Parathyroid adenoma (tissue), 2 donors: ENCODE results near the gene DUXB.
A peak's percentile ranks its signal among the peaks of the same experiment; 100 is the strongest.

Experiments used
- H2AFZ ChIP-seq: fragments of 300-600 bp; sonication (generic); one replicate; pipeline ENCODE4 v1.7.0; 2017; ENCODE audit warnings: antibody characterized with exemption, mild to moderate bottlenecking
- H3K27ac ChIP-seq: fragments of 300-600 bp; sonication (generic); one replicate; pipeline ENCODE4 v1.7.0; 2017
- H3K27me3 ChIP-seq: fragments of 300-600 bp; sonication (generic); one replicate; pipeline ENCODE4 v1.7.0; 2017; ENCODE audit warnings: low read length; ENCODE audit not compliant: control insufficient read depth, insufficient read depth
- H3K36me3 ChIP-seq: fragments of 300-600 bp; sonication (generic); one replicate; pipeline ENCODE4 v1.7.0; 2017; ENCODE audit warnings: low read length; ENCODE audit not compliant: control insufficient read depth, insufficient read depth
- H3K4me1 ChIP-seq: fragments of 300-600 bp; sonication (generic); one replicate; pipeline ENCODE4 v1.7.0; 2017; ENCODE audit warnings: control low read depth
- H3K4me2 ChIP-seq: fragments of 300-600 bp; sonication (generic); one replicate; pipeline ENCODE4 v1.7.0; 2017; ENCODE audit warnings: low read length
- H3K4me3 ChIP-seq: fragments of 300-600 bp; sonication (generic); one replicate; pipeline ENCODE4 v1.7.0; 2017; ENCODE audit warnings: low read depth, low read length
- H3K79me2 ChIP-seq: fragments of 300-600 bp; sonication (generic); one replicate; pipeline ENCODE4 v1.7.0; 2017; ENCODE audit warnings: control low read depth
- H3K9ac ChIP-seq: fragments of 300-600 bp; sonication (generic); one replicate; pipeline ENCODE4 v1.7.0; 2017; ENCODE audit warnings: mild to moderate bottlenecking
- H3K9me3 ChIP-seq: fragments of 300-600 bp; sonication (generic); one replicate; pipeline ENCODE4 v1.7.0; 2017; ENCODE audit warnings: low read length; ENCODE audit not compliant: control insufficient read depth
- CTCF ChIP-seq: fragments of 300-600 bp; sonication (generic); IDR thresholded peaks from one replicate; pipeline ENCODE4 v1.7.0; 2017; ENCODE audit warnings: antibody characterized with exemption, mild to moderate bottlenecking
- donor health status: primary hyperparathyroidism.

The DUXB gene

GRCh38 chr16:75647112-75647491, 54.2 kb downstream of the DUXB start:
- H3K36me3 ChIP-seq, result no peaks in the 10 kb centered on the region
- H3K27me3 ChIP-seq, result no peaks in the 10 kb centered on the region
- H3K79me2 ChIP-seq, result peaks cover 70% of the 10 kb centered on the region
- peak overlapping the region; percentile 94 for H3K4me3 ChIP-seq
- H3K4me2 ChIP-seq, result peak overlapping the region; percentile 81
- TF ChIP-seq CTCF, result no peak
- peak overlapping the region; percentile 62 for H3K9ac ChIP-seq
- H3K9me3 ChIP-seq, result no peaks in the 10 kb centered on the region
- H3K4me1 ChIP-seq, result peaks cover 20% of the 10 kb centered on the region
- peak overlapping the region; percentile 98 for H3K27ac ChIP-seq
- H2AFZ ChIP-seq, result peak overlapping the region; percentile 97

DNA sequence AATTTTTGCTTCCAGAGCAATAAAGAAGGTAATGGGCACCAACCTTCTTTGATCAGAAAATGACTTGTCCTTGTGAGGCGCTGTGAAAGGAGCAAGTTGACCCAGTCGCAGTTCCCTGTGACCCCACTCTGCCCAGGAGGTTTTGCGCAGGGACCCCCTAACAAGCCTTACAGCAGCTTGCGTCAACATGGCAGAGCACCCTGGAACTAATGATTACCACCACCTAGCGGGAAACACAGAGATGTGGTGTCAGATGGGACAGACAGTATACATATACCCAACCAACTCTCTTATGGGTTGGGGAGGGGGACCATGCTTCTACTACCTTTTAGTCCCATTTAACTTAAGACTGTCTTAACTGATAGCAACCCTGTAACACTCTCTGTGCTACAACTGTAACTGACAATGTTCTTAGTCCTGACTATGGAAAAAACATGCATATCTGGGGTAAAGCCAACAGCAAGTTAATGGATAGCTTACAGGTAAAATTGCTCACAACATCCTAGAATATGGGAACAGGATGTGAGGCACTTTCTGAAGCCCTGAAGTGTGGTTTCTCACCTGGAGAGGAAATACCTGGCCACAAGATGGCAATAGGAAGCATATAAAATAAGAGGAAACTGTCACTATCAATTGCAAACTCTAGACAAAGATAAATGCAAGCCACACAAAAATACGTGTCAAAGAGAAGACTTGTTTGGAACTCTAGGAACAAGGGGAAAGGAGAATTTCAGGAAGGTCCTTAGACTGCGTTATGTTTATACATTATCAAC, 56.8 kb downstream of the DUXB start:
- no peaks in the 10 kb centered on the region for H3K9me3 ChIP-seq
- no peaks in the 10 kb centered on the region for H3K27me3 ChIP-seq
- peaks cover 53% of the 10 kb centered on the region for H3K79me2 ChIP-seq
- no peak overlapping the region for H3K4me3 ChIP-seq
- H3K4me2 ChIP-seq, result no peak overlapping the region
- TF ChIP-seq CTCF, result no peak
- no peak overlapping the region for H3K27ac ChIP-seq
- H3K4me1 ChIP-seq, result peaks cover 14% of the 10 kb centered on the region
- no peak overlapping the region for H3K9ac ChIP-seq
- no peaks in the 10 kb centered on the region for H3K36me3 ChIP-seq
- no peak overlapping the region for H2AFZ ChIP-seq
